ENCODE data around the gene CD2BP2. TPM values are rescaled to one million over a fixed set of nuclear protein-coding genes. Genes with fewer than 3 reads are reported as not detected.
A peak's percentile ranks its signal among the peaks of the same experiment; 100 is the strongest.

Gene CD2BP2
- polyA plus RNA-seq, 1 of the 3 experiments (the other 2 are of a cell fraction) = 80.8 TPM

GRCh38 chr16:30401768-30402425, 46.8 kb upstream of the CD2BP2 start (continued):
- no peak for TF ChIP-seq EZH2phosphoT487 (IDR thresholded peaks at IDR 0.05; ENCODE audit: borderline replicate concordance, low read depth)

DNA sequence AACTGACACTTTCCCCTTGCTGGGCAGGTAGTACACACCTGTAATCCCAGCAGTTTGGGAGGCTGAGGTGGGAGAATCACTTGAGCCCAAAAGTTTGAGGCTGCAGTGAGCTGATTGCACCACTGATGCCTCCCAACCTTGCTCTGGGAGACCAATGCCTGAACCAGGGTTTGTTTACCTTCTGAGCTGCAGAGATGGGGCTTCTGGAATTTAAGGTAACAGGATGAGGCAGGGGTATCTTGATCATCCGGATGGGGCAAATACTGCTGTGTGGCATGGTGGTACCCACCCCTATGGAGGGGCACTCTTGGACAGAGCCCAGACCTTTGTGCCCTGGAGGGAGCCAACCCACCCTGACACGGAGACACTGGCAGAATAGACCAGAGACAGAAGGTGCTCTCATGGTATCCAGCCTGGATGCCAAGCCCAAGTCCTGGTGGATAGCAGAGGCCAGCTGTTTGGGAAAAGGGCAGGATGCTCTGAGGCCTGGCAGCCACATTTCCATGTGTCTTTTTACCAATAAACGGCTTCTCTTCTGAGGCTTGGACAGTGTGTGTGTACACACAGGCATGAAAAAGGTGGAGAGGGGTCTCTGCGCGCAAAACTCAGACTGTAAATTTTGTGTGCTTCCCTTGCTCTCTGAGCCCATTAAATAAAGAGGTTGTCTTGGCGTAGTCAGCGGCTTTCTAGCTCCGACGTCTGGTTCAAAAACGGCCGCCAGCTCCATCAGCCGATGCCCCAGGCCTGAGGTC, 44.5 kb upstream of the CD2BP2 start:
- H3K9me2 ChIP-seq = no peaks in the 10 kb centered on the region
- H3K4me3 ChIP-seq (ENCODE audit: low read depth in 2 of 2, low read length in 1 of 2) = peak overlapping the region; percentile 54 to 66
- ChIA-PET POLR2A (interaction anchor here (0.5 to 1.6 kb wide), 5 partner anchors 10 to 1031 kb away, joined by 3 to 8 read pairs (median 4); partner anchors contain the start of genes SEPTIN1 and TBC1D10B), CTCF (interaction anchor here (3.7 kb wide), 1 partner anchor 10 kb away, joined by 38 read pairs; the partner anchor contains the start of gene ZNF771)
- peaks cover 33% of the 10 kb centered on the region for H3F3A ChIP-seq (replicated peaks; ENCODE audit: insufficient read depth)
- H3K36me3 ChIP-seq (replicated peaks in 1 of 2; ENCODE audit: control insufficient read depth in 1 of 2, insufficient read depth in 2 of 2, low read length in 1 of 2) = peaks cover 5 to 18% of the 10 kb centered on the region in 2 experiments
- H3K4me2 ChIP-seq = peak overlapping the region; percentile 80
- DNase-seq = peak; percentile 60
- no peaks in the 10 kb centered on the region for H3K9me3 ChIP-seq
- peak overlapping the region; percentile 89 to 97 for H3K27ac ChIP-seq (ENCODE audit: low read depth in 2 of 2, low read length in 1 of 2)
- H3K9ac ChIP-seq = peak overlapping the region; percentile 75
- H3K4me1 ChIP-seq (ENCODE audit: control insufficient read depth in 1 of 2, insufficient read depth in 2 of 2, low read depth in 1 of 2, low read length in 1 of 2) = peaks cover 7 to 14% of the 10 kb centered on the region in 2 experiments; a peak in 2 of 4 replicates
- WGBS (ENCODE audit: low lambda C conversion rate) = 18% methylated on average over 11 of the region's 12 CpGs
- H4K20me1 ChIP-seq (ENCODE audit: insufficient read depth) = no peaks in the 10 kb centered on the region
- no peak for TF ChIP-seq RCOR1 (IDR thresholded peaks at IDR 0.05; ENCODE audit: low read length)
- TF ChIP-seq ELF1 (IDR thresholded peaks at IDR 0.05) = no peak
- TF ChIP-seq, protein P1, sequence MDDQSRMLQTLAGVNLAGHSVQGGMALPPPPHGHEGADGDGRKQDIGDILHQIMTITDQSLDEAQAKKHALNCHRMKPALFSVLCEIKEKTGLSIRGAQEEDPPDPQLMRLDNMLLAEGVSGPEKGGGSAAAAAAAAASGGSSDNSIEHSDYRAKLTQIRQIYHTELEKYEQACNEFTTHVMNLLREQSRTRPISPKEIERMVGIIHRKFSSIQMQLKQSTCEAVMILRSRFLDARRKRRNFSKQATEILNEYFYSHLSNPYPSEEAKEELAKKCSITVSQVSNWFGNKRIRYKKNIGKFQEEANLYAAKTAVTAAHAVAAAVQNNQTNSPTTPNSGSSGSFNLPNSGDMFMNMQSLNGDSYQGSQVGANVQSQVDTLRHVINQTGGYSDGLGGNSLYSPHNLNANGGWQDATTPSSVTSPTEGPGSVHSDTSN (IDR thresholded peaks at IDR 0.05) = no peak
- TF ChIP-seq JUND (IDR thresholded peaks at IDR 0.05) = no peak
- TF ChIP-seq RXRA (IDR thresholded peaks at IDR 0.05; ENCODE audit: borderline replicate concordance, low read depth) = no peak
- TF ChIP-seq, protein P2, sequence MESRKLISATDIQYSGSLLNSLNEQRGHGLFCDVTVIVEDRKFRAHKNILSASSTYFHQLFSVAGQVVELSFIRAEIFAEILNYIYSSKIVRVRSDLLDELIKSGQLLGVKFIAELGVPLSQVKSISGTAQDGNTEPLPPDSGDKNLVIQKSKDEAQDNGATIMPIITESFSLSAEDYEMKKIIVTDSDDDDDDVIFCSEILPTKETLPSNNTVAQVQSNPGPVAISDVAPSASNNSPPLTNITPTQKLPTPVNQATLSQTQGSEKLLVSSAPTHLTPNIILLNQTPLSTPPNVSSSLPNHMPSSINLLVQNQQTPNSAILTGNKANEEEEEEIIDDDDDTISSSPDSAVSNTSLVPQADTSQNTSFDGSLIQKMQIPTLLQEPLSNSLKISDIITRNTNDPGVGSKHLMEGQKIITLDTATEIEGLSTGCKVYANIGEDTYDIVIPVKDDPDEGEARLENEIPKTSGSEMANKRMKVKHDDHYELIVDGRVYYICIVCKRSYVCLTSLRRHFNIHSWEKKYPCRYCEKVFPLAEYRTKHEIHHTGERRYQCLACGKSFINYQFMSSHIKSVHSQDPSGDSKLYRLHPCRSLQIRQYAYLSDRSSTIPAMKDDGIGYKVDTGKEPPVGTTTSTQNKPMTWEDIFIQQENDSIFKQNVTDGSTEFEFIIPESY (IDR thresholded peaks at IDR 0.05; ENCODE audit: borderline replicate concordance, low read depth) = no peak
- no peak for TF ChIP-seq REST (IDR thresholded peaks at IDR 0.05; ENCODE audit: low read depth, low read length)
- TF ChIP-seq MAX (IDR thresholded peaks at IDR 0.05; ENCODE audit: low read depth) = no peak
- TF ChIP-seq GABPA (IDR thresholded peaks at IDR 0.05; ENCODE audit: low read depth) = no peak
- no peak for TF ChIP-seq USF1 (IDR thresholded peaks at IDR 0.05; ENCODE audit: borderline replicate concordance, low read depth)
- TF ChIP-seq MEF2A (IDR thresholded peaks at IDR 0.05; ENCODE audit: borderline replicate concordance, low read depth) = no peak
- no peak for TF ChIP-seq EZH2phosphoT487 (IDR thresholded peaks at IDR 0.05; ENCODE audit: borderline replicate concordance, low read depth)
- peak overlapping the region; percentile 99; the same call in 1 of the 2 replicates for H2AFZ ChIP-seq (ENCODE audit: low read depth)
- peaks cover 25% of the 10 kb centered on the region for H3K79me2 ChIP-seq (ENCODE audit: insufficient read depth)
- H3K27me3 ChIP-seq (ENCODE audit: insufficient read depth) = no peaks in the 10 kb centered on the region

Measured in SK-N-SH (cell line).